Renal cortical epithelial cell (primary cell): Measurements from ENCODE around the gene CTNNA2. TPM values are rescaled to one million over a fixed set of nuclear protein-coding genes. Genes with fewer than 3 reads are reported as not detected.
A peak's percentile ranks its signal among the peaks of the same experiment; 100 is the strongest.

ENCODE experiments used
- DNase-seq: peaks from one replicate; pipeline ENCODE4 v3.0.0-alpha.2; 2011; ENCODE audit warnings: low read depth
- total RNA-seq: library from RNA; depleted of rRNA; stranded (reverse); fragments of >200 nt; gene quantifications from 2 replicates; pipeline ENCODE4 v1.2.3, GENCODE V29; 2014

The CTNNA2 gene
- total RNA-seq, 1 donor from 2014 or later, result 0.35 TPM

- DNase-seq, result no peak
Measured at GRCh38 chr2:79982445-79982844, 469.6 kb downstream of the CTNNA2 start.

- DNase-seq, result peak; percentile 15
Measured at GRCh38 chr2:79984476-79984875, 471.6 kb downstream of the CTNNA2 start.

GRCh38 chr2:79985145-79985544 lies 472.3 kb downstream of the CTNNA2 start:
- DNase-seq, result no peak

GRCh38 chr2:79985571-79985970 lies 472.7 kb downstream of the CTNNA2 start:
- DNase-seq, result no peak

- peak; percentile 88 for DNase-seq
Measured at GRCh38 chr2:79993144-79993543, 480.3 kb downstream of the CTNNA2 start.

GRCh38 chr2:79994161-79994560 lies 481.3 kb downstream of the CTNNA2 start:
- peak; percentile 82 for DNase-seq

GRCh38 chr2:79994965-79995364 lies 482.1 kb downstream of the CTNNA2 start:
- peak; percentile 87 for DNase-seq

GRCh38 chr2:79996709-79997108 lies 483.9 kb downstream of the CTNNA2 start:
- DNase-seq, result no peak

- no peak for DNase-seq
Measured at GRCh38 chr2:80001701-80002101, 488.9 kb downstream of the CTNNA2 start.

- DNase-seq, result no peak
Measured at GRCh38 chr2:80002112-80002511, 489.3 kb downstream of the CTNNA2 start.

- DNase-seq, result no peak
Measured at GRCh38 chr2:80002568-80003157, 489.8 kb downstream of the CTNNA2 start.

GRCh38 chr2:80007777-80008503 lies 495.1 kb downstream of the CTNNA2 start:
- DNase-seq, result no peak

- DNase-seq, result no peak
Measured at GRCh38 chr2:80008596-80008995, 495.7 kb downstream of the CTNNA2 start.

- DNase-seq, result no peak
Measured at GRCh38 chr2:80009211-80009610, 496.4 kb downstream of the CTNNA2 start.

- no peak for DNase-seq
Measured at GRCh38 chr2:80012061-80012460, 499.2 kb downstream of the CTNNA2 start.

- no peak for DNase-seq
Measured at GRCh38 chr2:80014637-80015036, 501.8 kb downstream of the CTNNA2 start.

- DNase-seq, result no peak
Measured at GRCh38 chr2:80016171-80016570, 503.3 kb downstream of the CTNNA2 start.

GRCh38 chr2:80019571-80020460 lies 507.0 kb downstream of the CTNNA2 start:
- DNase-seq, result no peak

GRCh38 chr2:80022018-80022417 lies 509.2 kb downstream of the CTNNA2 start:
- DNase-seq, result no peak

- no peak for DNase-seq
Measured at GRCh38 chr2:80026040-80026729, 513.3 kb downstream of the CTNNA2 start.

- no peak for DNase-seq
Measured at GRCh38 chr2:80028051-80028450, 515.2 kb downstream of the CTNNA2 start.

GRCh38 chr2:80028584-80028983 lies 515.7 kb downstream of the CTNNA2 start:
- no peak for DNase-seq
